ENCODE data around the gene GPATCH2. TPM values are rescaled to one million over a fixed set of nuclear protein-coding genes. Genes with fewer than 3 reads are reported as not detected.
"Not testable (repeated sequence)": the region's sequence is repeated elsewhere in the genome, so short reads cannot be mapped to it uniquely, and the experiment has no call there.

The GPATCH2 gene
- total RNA-seq, 2 donors from 2014 or later, result 12.3 to 14.4 TPM

DNA sequence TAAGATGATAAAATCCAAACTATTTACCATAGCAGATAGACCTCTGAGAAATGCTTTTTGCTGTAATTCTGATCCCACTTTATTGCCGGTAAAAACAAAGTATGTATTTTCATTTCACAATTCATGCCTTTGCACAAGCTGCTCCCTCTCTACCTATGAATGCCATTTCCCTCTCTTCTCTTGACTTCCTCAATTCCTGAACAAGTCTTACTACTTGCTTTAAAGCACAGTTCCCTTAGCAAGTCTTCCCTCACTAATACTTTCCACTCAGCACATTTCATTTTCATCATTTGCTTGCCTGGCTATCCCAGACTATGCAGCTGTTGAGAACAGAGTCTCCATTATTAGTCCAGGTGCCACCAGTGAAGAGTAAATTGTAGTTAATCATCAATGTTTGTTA is 13.8 kb downstream of the GPATCH2 start:
- peaks cover 16% of the 10 kb centered on the region for H3K36me3 Mint-ChIP-seq
- no peaks in the 10 kb centered on the region for H3K9me3 Mint-ChIP-seq
- H3K4me3 Mint-ChIP-seq, result no peak overlapping the region
- no peak overlapping the region for H3K27ac Mint-ChIP-seq
- peaks cover 10 to 14% of the 10 kb centered on the region in 2 donors for H3K4me1 Mint-ChIP-seq (ENCODE audit: low read depth in 2 of 2)
- ATAC-seq (no peak), DNase-seq (ENCODE audit: low spot score) (no peak)
- H3K27me3 Mint-ChIP-seq, result no peaks in the 10 kb centered on the region

DNA sequence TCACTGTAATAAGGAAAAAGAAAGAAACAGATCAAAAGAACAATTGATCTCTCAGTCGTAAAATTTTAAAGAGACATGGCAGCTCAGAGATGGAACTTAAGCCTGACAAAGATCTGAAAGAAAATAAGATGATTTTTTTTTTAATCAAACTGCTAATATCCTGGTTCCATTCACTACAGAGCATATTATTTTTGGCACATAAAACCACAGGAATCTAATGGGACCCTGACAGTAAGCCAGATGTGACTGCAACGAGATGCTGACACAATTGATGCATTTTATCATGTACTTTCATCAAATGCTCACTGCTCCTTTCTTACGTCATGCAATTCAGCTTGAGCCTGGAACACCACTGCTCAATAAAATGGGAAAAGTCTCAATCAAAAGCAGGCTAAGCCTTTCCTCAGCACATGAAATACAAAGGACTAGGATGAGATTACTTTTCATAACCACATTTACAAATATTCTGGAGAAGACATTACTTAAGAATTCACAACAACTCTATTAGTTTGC is 16.6 kb downstream of the GPATCH2 start:
- Mint-ChIP-seq H3K27ac (no peak overlapping the region), H3K36me3 (no peaks in the 10 kb centered on the region), H3K9me3 (no peaks in the 10 kb centered on the region), H3K4me1 (ENCODE audit: low read depth in 2 of 2) (peaks cover 0 to 5% of the 10 kb centered on the region in 2 donors), H3K27me3 (no peaks in the 10 kb centered on the region), H3K4me3 (no peak overlapping the region)
- ATAC-seq (no peak), DNase-seq (ENCODE audit: low spot score) (no peak)

DNA sequence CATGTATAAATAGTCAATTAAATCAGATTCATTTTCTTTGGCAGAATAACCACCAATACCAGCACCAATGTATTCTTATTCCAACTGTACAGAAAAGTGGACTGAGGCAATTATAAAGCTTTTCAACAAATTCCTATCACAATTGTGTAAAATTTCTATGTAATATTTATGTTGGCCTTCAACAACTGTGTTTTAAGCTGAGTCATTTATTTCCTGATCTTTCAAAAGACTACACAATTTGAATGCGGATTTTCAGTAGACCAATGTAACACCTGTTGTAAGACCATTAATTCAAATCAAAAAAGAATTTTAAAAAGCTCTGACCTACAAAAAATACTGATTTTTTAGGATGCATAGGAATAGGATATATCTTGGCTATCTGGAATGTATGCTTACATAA is 25.5 kb downstream of the GPATCH2 start:
- Mint-ChIP-seq H3K9me3 (no peaks in the 10 kb centered on the region), H3K27ac (no peak overlapping the region), H3K4me3 (no peak overlapping the region), H3K4me1 (ENCODE audit: low read depth in 2 of 2) (no peaks in the 10 kb centered on the region), H3K27me3 (no peaks in the 10 kb centered on the region), H3K36me3 (peaks cover 6% of the 10 kb centered on the region)
- DNase-seq (ENCODE audit: low spot score) (no peak), ATAC-seq (no peak)

DNA sequence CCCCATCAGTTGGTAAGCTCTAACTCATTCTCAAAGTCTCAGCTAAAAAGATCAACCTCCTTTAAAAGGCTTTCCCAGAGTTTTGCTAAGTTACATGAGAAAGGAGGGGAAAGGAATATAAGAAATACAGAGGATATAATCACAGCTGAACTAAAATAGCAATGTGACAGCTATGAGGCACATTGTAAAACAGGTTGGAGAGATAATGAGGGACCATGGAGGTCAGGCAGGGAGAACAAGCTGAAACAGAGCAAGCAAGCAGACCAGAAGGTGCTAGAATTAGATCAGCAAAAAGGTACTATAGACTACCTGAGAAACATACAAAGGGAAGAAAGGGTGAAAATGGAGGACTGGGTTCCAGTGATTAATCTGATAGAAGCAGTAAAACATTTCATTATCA is 28.5 kb downstream of the GPATCH2 start:
- H3K9me3 Mint-ChIP-seq, result no peaks in the 10 kb centered on the region
- no peaks in the 10 kb centered on the region for H3K27me3 Mint-ChIP-seq
- no peak for ATAC-seq
- H3K36me3 Mint-ChIP-seq, result peaks cover 9% of the 10 kb centered on the region
- no peak overlapping the region for H3K27ac Mint-ChIP-seq
- no peak for DNase-seq (ENCODE audit: low spot score)
- H3K4me1 Mint-ChIP-seq (ENCODE audit: low read depth in 2 of 2), result no peaks in the 10 kb centered on the region
- no peak overlapping the region for H3K4me3 Mint-ChIP-seq

DNA sequence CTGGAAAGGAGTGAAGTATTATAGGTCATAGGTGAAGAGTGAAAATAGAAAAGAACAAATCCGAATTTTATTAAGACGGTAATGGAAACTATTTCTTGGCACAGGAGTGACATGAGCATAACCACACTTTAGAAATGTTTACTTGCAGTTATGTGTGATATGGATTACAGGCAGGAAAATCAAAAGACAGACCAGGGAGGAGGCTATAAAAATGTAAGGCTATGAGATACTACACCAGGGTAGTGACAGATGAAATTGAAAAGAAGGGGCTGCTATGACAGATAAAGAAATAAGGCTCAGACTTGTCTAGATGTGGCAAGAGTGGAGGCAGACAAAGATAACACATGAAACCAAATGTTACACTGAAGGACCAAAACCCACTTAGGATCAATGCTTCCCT is 31.7 kb downstream of the GPATCH2 start:
- Mint-ChIP-seq H3K4me3 (no peak overlapping the region), H3K27ac (no peak overlapping the region), H3K4me1 (ENCODE audit: low read depth in 2 of 2) (no peaks in the 10 kb centered on the region), H3K9me3 (no peaks in the 10 kb centered on the region), H3K27me3 (no peaks in the 10 kb centered on the region), H3K36me3 (peaks cover 9% of the 10 kb centered on the region)
- ATAC-seq (no peak), DNase-seq (ENCODE audit: low spot score) (no peak)

DNA sequence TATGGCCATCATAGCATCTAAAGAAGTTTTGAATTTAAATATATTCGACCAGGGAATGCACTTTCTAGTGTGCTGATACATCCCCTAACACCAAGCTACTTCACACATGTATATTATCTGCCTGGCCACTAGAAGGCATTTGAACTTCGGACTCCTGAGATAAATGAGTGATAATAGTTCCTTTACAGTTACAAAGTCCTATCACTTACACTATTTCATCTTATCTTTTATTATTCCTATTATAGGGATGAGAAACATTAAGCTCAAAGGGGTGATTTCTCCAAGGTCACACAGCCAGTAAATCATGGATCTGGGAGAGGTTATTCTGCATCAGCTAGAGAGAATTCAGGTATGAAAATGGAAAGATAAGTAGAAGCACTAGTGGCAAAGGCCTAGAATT is 40.3 kb downstream of the GPATCH2 start:
- Mint-ChIP-seq H3K27ac (no peak overlapping the region), H3K9me3 (no peaks in the 10 kb centered on the region), H3K4me3 (no peak overlapping the region), H3K36me3 (no peaks in the 10 kb centered on the region), H3K4me1 (ENCODE audit: low read depth in 2 of 2) (no peaks in the 10 kb centered on the region), H3K27me3 (no peaks in the 10 kb centered on the region)
- DNase-seq (ENCODE audit: low spot score) (no peak), ATAC-seq (no peak)

DNA sequence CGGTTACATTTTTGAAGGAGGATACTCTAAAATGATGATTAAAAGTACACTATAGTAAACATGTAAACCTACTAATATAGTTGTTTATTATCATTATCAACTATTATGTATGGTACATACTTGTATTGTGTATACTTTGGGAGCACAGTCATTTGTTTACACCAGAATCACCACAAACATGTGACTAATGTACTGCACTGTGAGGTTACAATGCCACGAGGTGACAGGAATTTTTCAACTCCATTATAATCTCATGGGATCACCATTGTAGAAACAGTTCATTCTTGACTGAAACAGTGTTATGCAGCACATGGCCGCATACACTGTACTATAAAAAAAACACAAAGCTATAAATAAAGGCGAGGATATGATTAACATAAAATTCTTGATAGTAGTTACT is 44.3 kb downstream of the GPATCH2 start:
- Mint-ChIP-seq H3K9me3 (no peaks in the 10 kb centered on the region), H3K27ac (no peak overlapping the region), H3K4me1 (ENCODE audit: low read depth in 2 of 2) (no peaks in the 10 kb centered on the region), H3K36me3 (no peaks in the 10 kb centered on the region), H3K27me3 (no peaks in the 10 kb centered on the region), H3K4me3 (no peak overlapping the region)
- ATAC-seq (no peak), DNase-seq (ENCODE audit: low spot score) (no peak)

DNA sequence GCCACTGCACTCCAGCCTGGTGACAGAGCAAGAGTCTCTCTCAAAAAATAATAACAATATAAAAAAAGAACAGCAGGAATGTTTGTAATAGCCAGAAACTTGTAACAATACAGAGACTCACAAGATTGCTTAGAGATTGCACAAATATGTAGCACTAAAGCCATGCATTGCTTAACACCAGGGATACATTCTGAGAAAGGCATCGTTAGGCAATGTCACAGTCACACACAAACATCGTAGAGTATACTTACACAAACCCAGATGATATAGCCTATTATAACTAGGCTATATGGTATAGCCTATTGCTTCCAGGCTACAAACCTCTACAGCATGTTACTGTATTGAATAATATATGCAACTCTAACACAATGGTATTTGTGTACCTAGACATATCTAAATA is 45.3 kb downstream of the GPATCH2 start:
- Mint-ChIP-seq H3K27me3 (no peaks in the 10 kb centered on the region), H3K4me3 (no peak overlapping the region), H3K4me1 (ENCODE audit: low read depth in 2 of 2) (no peaks in the 10 kb centered on the region), H3K9me3 (no peaks in the 10 kb centered on the region), H3K27ac (no peak overlapping the region), H3K36me3 (no peaks in the 10 kb centered on the region)
- ATAC-seq (peak in 1 of 2 donors; percentile 27), DNase-seq (ENCODE audit: low spot score) (no peak)

DNA sequence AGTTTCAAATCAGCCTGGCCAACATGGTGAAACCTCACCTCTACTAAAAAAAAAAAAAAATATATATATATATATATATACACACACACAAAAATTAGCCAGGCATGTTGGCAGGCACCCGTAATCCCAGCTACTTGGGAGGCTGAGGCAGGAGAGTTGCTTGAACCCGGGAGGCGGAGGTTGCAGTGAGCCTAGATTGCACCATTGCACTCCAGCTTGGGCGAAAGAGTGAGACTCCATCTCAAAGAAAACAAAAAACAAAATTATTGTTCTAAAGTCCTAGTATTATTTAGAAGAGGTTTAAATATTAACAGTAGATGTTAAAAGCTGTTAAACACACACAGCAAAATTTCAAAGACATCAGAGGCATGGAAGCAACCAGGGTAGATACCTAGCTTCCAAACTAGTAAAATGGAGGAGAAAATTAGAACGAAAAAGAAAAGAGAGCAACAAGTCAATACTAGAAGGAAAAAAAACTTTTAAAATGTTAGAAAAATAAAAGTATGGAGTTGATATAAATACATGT is 46.5 kb downstream of the GPATCH2 start:
- not testable (repeated sequence) for H3K36me3 Mint-ChIP-seq; H3K27me3 Mint-ChIP-seq; H3K4me1 Mint-ChIP-seq (ENCODE audit: low read depth in 2 of 2); DNase-seq (ENCODE audit: low spot score); H3K9me3 Mint-ChIP-seq; H3K27ac Mint-ChIP-seq; ATAC-seq; H3K4me3 Mint-ChIP-seq

DNA sequence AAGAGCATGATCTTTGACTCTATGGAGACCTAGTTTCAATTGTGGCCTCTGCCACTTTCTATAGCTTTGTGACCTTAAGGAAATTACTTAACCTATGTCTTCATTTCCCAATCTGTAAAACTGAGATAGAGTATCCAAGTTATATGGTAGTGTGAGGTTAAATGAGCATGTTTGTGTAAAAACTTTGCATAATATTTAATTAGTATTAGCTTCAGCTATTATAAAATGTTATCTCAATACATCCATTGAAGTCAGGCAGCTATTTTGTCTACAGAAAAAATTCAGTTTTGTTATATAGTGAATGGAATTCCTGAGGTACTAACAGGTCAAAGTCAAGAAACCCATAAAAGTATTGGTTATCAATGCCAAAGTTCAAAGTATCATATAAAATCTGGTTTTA is 53.6 kb downstream of the GPATCH2 start:
- Mint-ChIP-seq H3K36me3 (no peaks in the 10 kb centered on the region), H3K4me1 (ENCODE audit: low read depth in 2 of 2) (no peaks in the 10 kb centered on the region), H3K27me3 (no peaks in the 10 kb centered on the region), H3K4me3 (no peak overlapping the region), H3K27ac (no peak overlapping the region), H3K9me3 (no peaks in the 10 kb centered on the region)
- ATAC-seq (no peak), DNase-seq (ENCODE audit: low spot score) (no peak)

DNA sequence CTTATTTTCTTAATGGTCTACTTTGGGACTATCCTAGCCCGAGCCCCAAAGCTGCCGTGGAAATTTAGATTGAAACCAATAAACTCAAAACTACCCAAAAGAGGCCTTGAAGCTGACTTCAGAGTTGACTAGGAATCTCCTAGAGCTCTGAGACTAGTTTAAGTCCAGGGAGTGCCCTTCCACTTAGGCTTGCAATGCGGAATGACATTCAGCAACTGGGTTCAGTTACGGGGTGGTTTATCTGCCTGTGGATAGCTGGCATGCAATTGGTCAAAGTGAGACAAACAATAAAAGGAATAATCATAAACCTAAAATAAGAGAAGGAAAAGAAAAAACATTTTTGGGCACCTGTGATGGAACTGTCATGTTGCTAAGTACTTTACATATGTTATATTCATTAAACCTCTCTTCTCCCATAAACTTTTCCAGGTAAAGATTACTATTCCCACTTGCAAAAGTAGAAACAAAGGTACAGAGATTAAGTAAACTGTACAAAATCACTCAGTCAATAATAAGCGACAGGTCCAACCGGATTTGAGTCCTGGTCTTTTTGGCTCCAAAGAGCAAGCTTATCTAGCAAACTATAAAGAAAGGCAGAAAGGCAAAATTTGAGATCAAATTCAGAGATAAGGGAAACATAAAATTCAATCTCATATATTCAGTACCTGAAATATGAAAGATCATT is 56.5 kb downstream of the GPATCH2 start:
- ATAC-seq, result no peak
- H3K4me1 Mint-ChIP-seq (ENCODE audit: low read depth in 2 of 2), result no peaks in the 10 kb centered on the region

DNA sequence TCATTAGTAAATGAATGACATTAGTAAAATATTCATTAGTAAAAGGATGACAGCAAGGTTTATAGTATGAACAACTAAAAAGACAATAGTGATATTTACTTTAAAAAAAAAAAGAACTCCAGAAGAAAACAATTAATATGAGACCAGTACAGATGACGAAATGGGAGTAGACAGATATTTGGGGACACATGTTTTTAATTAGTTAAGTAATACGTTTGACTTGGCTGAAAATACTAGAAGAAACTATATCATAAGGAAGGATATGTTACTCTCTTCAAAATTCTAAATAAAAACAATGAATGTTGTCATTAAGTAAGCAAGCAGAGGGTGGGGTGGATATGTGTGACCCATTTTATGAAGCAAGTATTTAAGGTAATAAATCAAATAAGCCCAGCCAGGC is 61.9 kb downstream of the GPATCH2 start:
- H3K36me3 Mint-ChIP-seq, result no peaks in the 10 kb centered on the region
- no peaks in the 10 kb centered on the region for H3K27me3 Mint-ChIP-seq
- H3K4me3 Mint-ChIP-seq, result no peak overlapping the region
- no peaks in the 10 kb centered on the region for H3K4me1 Mint-ChIP-seq (ENCODE audit: low read depth in 2 of 2)
- no peak for DNase-seq (ENCODE audit: low spot score)
- no peak overlapping the region for H3K27ac Mint-ChIP-seq
- H3K9me3 Mint-ChIP-seq, result no peaks in the 10 kb centered on the region
- ATAC-seq, result no peak

More for the DNA sequence above, 56.5 kb downstream of the GPATCH2 start:
- H3K27me3 Mint-ChIP-seq, result no peaks in the 10 kb centered on the region
- H3K9me3 Mint-ChIP-seq, result no peaks in the 10 kb centered on the region
- H3K36me3 Mint-ChIP-seq, result no peaks in the 10 kb centered on the region
- no peak for DNase-seq (ENCODE audit: low spot score)
- no peak overlapping the region for H3K4me3 Mint-ChIP-seq
- no peak overlapping the region for H3K27ac Mint-ChIP-seq

DNA sequence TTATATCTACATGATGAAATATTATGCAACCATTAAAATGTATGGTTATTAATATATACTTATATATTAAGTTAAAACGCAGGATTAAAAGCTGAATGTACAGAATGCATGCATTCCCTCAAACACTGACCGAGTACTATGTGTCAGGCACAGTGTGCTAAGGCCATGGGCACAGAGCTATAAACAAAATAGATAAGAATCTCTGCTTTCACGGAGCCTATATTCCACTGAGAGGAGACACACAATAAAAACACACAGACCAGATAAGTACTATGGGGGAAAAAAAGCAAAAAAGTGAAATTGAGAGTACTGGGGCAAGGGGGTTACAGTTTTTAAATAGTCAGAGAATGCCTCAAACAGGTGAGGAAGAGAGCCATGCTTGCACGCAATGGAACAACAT is 62.7 kb downstream of the GPATCH2 start:
- Mint-ChIP-seq H3K4me1 (ENCODE audit: low read depth in 2 of 2) (no peaks in the 10 kb centered on the region), H3K4me3 (no peak overlapping the region), H3K27me3 (no peaks in the 10 kb centered on the region), H3K9me3 (no peaks in the 10 kb centered on the region), H3K36me3 (no peaks in the 10 kb centered on the region), H3K27ac (no peak overlapping the region)
- ATAC-seq, result no peak
- DNase-seq (ENCODE audit: low spot score), result no peak

DNA sequence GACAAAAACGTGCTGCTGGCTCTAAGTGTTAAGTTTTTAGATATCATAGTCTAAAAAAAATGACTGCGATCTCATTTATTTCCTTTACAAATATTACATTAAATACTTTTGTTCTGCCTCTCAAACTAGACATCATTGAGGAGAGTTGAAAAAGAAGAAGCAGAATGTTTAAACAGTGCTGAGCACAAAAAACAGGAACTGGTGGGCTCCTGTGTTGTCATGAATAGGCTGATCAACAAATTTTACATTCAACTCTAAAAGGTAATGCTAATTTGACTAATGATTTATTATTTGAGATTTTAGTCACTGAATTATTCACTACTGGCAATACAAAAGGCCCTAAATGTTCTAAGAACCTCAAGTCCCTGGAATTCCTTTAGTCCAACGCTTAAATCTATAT is 66.1 kb downstream of the GPATCH2 start:
- H3K9me3 Mint-ChIP-seq, result no peaks in the 10 kb centered on the region
- no peaks in the 10 kb centered on the region for H3K36me3 Mint-ChIP-seq
- H3K27ac Mint-ChIP-seq, result no peak overlapping the region
- no peaks in the 10 kb centered on the region for H3K27me3 Mint-ChIP-seq
- DNase-seq (ENCODE audit: low spot score) (no peak), ATAC-seq (no peak)
- H3K4me1 Mint-ChIP-seq (ENCODE audit: low read depth in 2 of 2), result no peaks in the 10 kb centered on the region
- no peak overlapping the region for H3K4me3 Mint-ChIP-seq

DNA sequence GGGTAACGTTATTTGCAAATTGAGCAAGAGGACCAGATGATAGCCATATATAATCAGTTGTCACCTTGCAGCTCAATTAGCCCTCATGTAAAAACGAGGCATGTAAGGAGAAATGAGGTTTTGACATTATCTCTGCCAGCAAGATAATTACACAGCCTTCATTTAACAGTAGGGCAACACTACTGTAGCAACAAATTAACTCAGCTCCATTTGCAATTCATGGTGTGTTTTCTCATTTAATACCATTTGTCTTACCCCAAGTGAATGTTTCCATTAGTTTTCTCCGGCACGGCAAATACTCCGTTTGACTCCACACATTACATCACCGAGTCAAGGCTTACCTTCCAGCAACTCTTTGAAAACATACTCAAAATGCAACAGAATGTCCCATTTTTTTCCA is 66.7 kb downstream of the GPATCH2 start:
- H3K4me1 Mint-ChIP-seq (ENCODE audit: low read depth in 2 of 2), result no peaks in the 10 kb centered on the region
- no peak for ATAC-seq

More for the DNA sequence above, 66.7 kb downstream of the GPATCH2 start:
- no peak overlapping the region for H3K27ac Mint-ChIP-seq
- H3K4me3 Mint-ChIP-seq, result no peak overlapping the region
- no peaks in the 10 kb centered on the region for H3K27me3 Mint-ChIP-seq
- H3K36me3 Mint-ChIP-seq, result no peaks in the 10 kb centered on the region
- no peak for DNase-seq (ENCODE audit: low spot score)
- peaks cover 4% of the 10 kb centered on the region for H3K9me3 Mint-ChIP-seq

Data from natural killer cell treated with Interleukin-12 subunit alpha and Interleukin-12 subunit beta and Interleukin-15 and Interleukin-18, amount 100 ng/mL, for 72 hours (primary cell).